Measurements from ENCODE around the gene LRRC49. TPM values are rescaled to one million over a fixed set of nuclear protein-coding genes. Genes with fewer than 3 reads are reported as not detected.
A peak's percentile ranks its signal among the peaks of the same experiment; 100 is the strongest.

The LRRC49 gene
- total and polyA plus RNA-seq, 2 experiments from 2014 or later, result 8.5 to 14.6 TPM

GRCh38 chr15:70853318-70853972, 39.2 kb upstream of the LRRC49 start:
- peaks cover 6% of the 10 kb centered on the region for H3K27me3 Mint-ChIP-seq (ENCODE audit: insufficient read depth, low read depth, poor library complexity)
- Histone ChIP-seq H4K20me1 (replicated peaks; ENCODE audit: insufficient read depth) (no peaks in the 10 kb centered on the region; the same call in 1 of the 2 replicates), H3K36me3 (ENCODE audit: insufficient read depth) (no peaks in the 10 kb centered on the region), H3K9me2 (ENCODE audit: insufficient read depth) (no peaks in the 10 kb centered on the region), H3K4me1 (ENCODE audit: insufficient read depth) (peaks cover 8% of the 10 kb centered on the region), H3K4me2 (peak overlapping the region; percentile 81), H3F3A (replicated peaks; ENCODE audit: low read depth) (0 out of 2 replicates have a peak, but pooled peaks cover 9% of the 10 kb centered on the region), H3K27me3 (ENCODE audit: insufficient read depth) (peaks cover 10% of the 10 kb centered on the region), H3K4me3 (peak overlapping the region; percentile 87), H3K79me2 (replicated peaks; ENCODE audit: insufficient read depth) (peaks cover 7% of the 10 kb centered on the region; the same call in 1 of the 2 replicates), H2AFZ (peak overlapping the region; percentile 9; the same call in 1 of the 2 replicates), H3K27ac (ENCODE audit: low read depth) (no peak overlapping the region)
- TF ChIP-seq POLR2AphosphoS5 (IDR thresholded peaks at IDR 0.05; ENCODE audit: low read depth) (peak; percentile 83), CREB1 (CRISPR knock-in tag; IDR thresholded peaks at IDR 0.05; ENCODE audit: low read depth) (no peak)
- peaks cover 14% of the 10 kb centered on the region for H3K36me3 Mint-ChIP-seq (ENCODE audit: low read depth)
- H3K4me1 Mint-ChIP-seq, result peaks cover 20% of the 10 kb centered on the region
- peak; percentile 85 for DNase-seq (ENCODE audit: low spot score)
- H3K9me3 Mint-ChIP-seq, result no peaks in the 10 kb centered on the region
- peak overlapping the region; percentile 88 for H3K4me3 Mint-ChIP-seq
- H3K27ac Mint-ChIP-seq, result no peak overlapping the region; the same call in 1 of the 2 replicates
- peak; percentile 81 for ATAC-seq

DNA sequence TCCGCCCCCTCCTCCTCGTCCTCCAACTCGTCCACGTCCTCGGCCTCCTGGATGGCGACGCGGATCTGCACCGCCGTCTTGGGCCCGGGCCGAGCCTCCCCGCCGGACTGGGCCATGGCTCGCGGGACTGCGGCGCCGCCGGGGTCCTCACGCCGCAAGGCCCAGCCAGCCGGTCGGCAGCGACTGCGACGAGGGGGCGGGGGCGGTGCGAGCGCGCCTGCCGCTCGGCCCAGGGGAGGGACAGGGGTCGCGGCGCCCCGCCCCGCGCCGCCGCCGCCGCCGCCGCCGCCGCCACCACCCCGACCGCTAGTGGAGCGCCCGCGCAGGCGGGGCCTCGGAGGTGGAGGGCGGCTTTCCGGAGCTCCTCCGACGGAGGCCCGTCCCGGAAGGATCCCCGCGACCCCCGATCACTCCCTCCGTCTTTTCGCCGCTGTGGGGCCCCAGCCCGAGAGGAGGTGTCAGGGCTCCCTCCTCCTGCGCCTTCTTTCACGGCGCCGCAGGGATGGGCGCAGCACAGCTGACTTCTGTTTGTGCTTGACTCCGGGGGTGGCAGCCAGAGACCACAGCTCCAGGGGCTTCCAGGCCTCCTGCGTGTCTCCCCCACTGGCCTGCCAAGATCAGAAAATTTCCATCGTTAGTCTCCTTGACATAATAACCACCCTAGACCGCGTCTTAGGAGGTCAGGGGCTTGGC, 38.5 kb upstream of the LRRC49 start, which contains the start of gene LARP6:
TSS of gene LARP6 (minus strand) at position 185 of the 693 bp plus-strand sequence. CDS start at position 116, 69 bp downstream.
- H3K4me3 ChIP-seq, result peak within 1 kb of the TSS; percentile 87
- peak within 1 kb of the TSS; percentile 82 for H3K27ac ChIP-seq (ENCODE audit: low read depth)
- peak within 1 kb of the TSS; percentile 98 for H3K4me2 ChIP-seq
- H3K4me3 Mint-ChIP-seq, result peak within 1 kb of the TSS; percentile 92
- H3K27ac Mint-ChIP-seq, result peak within 1 kb of the TSS; percentile 79
- H3K4me1 Mint-ChIP-seq, result peaks cover 20% of the 10 kb centered on the region
- H3K27me3 ChIP-seq (ENCODE audit: insufficient read depth), result peaks cover 10% of the 10 kb centered on the region
- H3K36me3 Mint-ChIP-seq (ENCODE audit: low read depth), result peaks cover 14% of the 10 kb centered on the region
- H2AFZ ChIP-seq, result peak within 1 kb of the TSS; percentile 99
- 0 out of 3 replicates have a peak, but pooled peaks cover 3% of the 10 kb centered on the region for H3K9me3 Mint-ChIP-seq
- TF ChIP-seq, protein P1, sequence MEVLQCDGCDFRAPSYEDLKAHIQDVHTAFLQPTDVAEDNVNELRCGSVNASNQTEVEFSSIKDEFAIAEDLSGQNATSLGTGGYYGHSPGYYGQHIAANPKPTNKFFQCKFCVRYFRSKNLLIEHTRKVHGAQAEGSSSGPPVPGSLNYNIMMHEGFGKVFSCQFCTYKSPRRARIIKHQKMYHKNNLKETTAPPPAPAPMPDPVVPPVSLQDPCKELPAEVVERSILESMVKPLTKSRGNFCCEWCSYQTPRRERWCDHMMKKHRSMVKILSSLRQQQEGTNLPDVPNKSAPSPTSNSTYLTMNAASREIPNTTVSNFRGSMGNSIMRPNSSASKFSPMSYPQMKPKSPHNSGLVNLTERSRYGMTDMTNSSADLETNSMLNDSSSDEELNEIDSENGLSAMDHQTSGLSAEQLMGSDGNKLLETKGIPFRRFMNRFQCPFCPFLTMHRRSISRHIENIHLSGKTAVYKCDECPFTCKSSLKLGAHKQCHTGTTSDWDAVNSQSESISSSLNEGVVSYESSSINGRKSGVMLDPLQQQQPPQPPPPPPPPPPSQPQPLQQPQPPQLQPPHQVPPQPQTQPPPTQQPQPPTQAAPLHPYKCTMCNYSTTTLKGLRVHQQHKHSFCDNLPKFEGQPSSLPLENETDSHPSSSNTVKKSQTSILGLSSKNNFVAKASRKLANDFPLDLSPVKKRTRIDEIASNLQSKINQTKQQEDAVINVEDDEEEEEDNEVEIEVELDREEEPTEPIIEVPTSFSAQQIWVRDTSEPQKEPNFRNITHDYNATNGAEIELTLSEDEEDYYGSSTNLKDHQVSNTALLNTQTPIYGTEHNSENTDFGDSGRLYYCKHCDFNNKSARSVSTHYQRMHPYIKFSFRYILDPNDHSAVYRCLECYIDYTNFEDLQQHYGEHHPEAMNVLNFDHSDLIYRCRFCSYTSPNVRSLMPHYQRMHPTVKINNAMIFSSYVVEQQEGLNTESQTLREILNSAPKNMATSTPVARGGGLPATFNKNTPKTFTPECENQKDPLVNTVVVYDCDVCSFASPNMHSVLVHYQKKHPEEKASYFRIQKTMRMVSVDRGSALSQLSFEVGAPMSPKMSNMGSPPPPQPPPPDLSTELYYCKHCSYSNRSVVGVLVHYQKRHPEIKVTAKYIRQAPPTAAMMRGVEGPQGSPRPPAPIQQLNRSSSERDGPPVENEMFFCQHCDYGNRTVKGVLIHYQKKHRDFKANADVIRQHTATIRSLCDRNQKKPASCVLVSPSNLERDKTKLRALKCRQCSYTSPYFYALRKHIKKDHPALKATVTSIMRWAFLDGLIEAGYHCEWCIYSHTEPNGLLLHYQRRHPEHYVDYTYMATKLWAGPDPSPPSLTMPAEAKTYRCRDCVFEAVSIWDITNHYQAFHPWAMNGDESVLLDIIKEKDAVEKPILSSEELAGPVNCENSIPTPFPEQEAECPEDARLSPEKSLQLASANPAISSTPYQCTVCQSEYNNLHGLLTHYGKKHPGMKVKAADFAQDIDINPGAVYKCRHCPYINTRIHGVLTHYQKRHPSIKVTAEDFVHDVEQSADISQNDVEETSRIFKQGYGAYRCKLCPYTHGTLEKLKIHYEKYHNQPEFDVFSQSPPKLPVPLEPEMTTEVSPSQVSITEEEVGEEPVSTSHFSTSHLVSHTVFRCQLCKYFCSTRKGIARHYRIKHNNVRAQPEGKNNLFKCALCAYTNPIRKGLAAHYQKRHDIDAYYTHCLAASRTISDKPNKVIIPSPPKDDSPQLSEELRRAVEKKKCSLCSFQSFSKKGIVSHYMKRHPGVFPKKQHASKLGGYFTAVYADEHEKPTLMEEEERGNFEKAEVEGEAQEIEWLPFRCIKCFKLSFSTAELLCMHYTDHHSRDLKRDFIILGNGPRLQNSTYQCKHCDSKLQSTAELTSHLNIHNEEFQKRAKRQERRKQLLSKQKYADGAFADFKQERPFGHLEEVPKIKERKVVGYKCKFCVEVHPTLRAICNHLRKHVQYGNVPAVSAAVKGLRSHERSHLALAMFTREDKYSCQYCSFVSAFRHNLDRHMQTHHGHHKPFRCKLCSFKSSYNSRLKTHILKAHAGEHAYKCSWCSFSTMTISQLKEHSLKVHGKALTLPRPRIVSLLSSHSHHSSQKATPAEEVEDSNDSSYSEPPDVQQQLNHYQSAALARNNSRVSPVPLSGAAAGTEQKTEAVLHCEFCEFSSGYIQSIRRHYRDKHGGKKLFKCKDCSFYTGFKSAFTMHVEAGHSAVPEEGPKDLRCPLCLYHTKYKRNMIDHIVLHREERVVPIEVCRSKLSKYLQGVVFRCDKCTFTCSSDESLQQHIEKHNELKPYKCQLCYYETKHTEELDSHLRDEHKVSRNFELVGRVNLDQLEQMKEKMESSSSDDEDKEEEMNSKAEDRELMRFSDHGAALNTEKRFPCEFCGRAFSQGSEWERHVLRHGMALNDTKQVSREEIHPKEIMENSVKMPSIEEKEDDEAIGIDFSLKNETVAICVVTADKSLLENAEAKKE (CRISPR knock-in tag; IDR thresholded peaks at IDR 0.05), result no peak
- TF ChIP-seq CREB1 (CRISPR knock-in tag; IDR thresholded peaks at IDR 0.05; ENCODE audit: low read depth) (no peak), ZNF114 (CRISPR knock-in tag; IDR thresholded peaks at IDR 0.05) (no peak), EZH2phosphoT487 (IDR thresholded peaks at IDR 0.05; ENCODE audit: unreplicated experiment) (no peak), POLR2AphosphoS5 (IDR thresholded peaks at IDR 0.05; ENCODE audit: low read depth) (peak; percentile 80)
- DNase-seq (ENCODE audit: low spot score) (peak; percentile 72), ATAC-seq (peak; percentile 77)
- H3K9me2 ChIP-seq (ENCODE audit: insufficient read depth), result no peaks in the 10 kb centered on the region
- H4K20me1 ChIP-seq (replicated peaks; ENCODE audit: insufficient read depth), result no peaks in the 10 kb centered on the region; the same call in 1 of the 2 replicates
- H3K79me2 ChIP-seq (replicated peaks; ENCODE audit: insufficient read depth), result peaks cover 7% of the 10 kb centered on the region; the same call in 1 of the 2 replicates
- 0 out of 2 replicates have a peak, but pooled peaks cover 9% of the 10 kb centered on the region for H3F3A ChIP-seq (replicated peaks; ENCODE audit: low read depth)
- no peaks in the 10 kb centered on the region for H3K36me3 ChIP-seq (ENCODE audit: insufficient read depth)
- peaks cover 8% of the 10 kb centered on the region for H3K4me1 ChIP-seq (ENCODE audit: insufficient read depth)
- H3K27me3 Mint-ChIP-seq (ENCODE audit: insufficient read depth, low read depth, poor library complexity), result peaks cover 8% of the 10 kb centered on the region

Measured in GM23338 (cell line).